RWPE1 (cell line): ENCODE results near the gene KAT8.
A peak's percentile ranks its signal among the peaks of the same experiment; 100 is the strongest.
"Not testable (repeated sequence)": the region's sequence is repeated elsewhere in the genome, so short reads cannot be mapped to it uniquely, and the experiment has no call there.

ENCODE experiments used
- CTCF ChIA-PET: fragments of 350-600 bp; sonication (Branson Sonifier 250); formaldehyde crosslinking; extraction: SDS; loops from one replicate; lab custom pipeline; 2021; lab: Yijun Ruan, JAX
- POLR2A ChIA-PET: fragments of 400-600 bp; formaldehyde crosslinking; extraction: SDS; loops from one replicate; lab custom pipeline; 2020; ENCODE audit warnings: antibody characterized with exemption; ENCODE audit not compliant: low non-redundant PET; lab: Yijun Ruan, JAX
- DNase-seq: peaks from one replicate; pipeline ENCODE4 v3.0.0; 2012; ENCODE audit warnings: low spot score
- H3K27ac ChIP-seq: fragments of 450-650 bp; 2 replicates; pipeline ENCODE4 v1.5.1; 2017
- TF ChIP-seq, protein P1 (sequence below): fragments of 450-650 bp; conservative IDR thresholded peaks from 2 replicates; pipeline ENCODE4 v1.5.1; 2017; ENCODE audit warnings: low read depth, mild to moderate bottlenecking

The KAT8 gene

DNA sequence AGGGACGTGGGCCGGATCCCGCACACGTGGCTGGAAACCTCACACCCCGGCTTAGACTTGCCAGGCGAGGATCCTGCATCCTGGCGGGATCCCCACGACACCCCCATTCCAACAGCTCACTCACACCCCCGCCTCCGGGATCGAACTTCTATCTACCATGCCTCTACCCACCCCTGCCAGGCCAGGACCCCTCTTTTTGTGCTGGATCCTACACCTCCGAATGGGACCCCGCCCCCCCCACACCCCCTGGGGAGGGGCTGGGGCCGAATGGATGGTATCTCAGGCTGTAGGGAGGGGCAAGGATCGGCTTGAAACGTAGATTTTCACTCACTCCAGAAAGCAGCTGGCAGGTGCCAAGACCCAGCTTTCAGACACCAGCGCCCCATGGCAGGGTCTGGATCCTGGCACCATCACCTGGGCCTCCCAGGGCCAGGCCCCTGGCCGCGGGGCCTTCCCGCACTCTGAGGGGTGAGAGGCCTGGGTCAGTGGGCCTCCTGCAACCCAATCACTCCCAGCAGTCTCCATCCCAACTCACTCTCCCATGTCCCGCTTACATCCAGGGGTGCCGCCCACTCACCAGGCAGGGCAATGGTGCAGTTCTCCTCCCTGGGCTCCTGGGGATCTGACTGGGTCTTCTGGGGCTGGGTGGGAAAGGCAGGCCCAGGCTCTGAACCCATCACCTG, 25.7 kb downstream of the KAT8 start:
- ChIA-PET CTCF (interaction anchor here (0.5 to 2.4 kb wide), 22 partner anchors 9 to 310 kb away, joined by 3 to 23 read pairs (median 4); partner anchors contain the start of genes HSD3B7, KAT8 and ZNF668), POLR2A (interaction anchor here (1.0 to 1.4 kb wide), 2 partner anchors 26 to 730 kb away, joined by 3 to 15 read pairs; partner anchors contain the start of genes KAT8 and ZNF267)
- DNase-seq, result no peak
- TF ChIP-seq, protein P1, sequence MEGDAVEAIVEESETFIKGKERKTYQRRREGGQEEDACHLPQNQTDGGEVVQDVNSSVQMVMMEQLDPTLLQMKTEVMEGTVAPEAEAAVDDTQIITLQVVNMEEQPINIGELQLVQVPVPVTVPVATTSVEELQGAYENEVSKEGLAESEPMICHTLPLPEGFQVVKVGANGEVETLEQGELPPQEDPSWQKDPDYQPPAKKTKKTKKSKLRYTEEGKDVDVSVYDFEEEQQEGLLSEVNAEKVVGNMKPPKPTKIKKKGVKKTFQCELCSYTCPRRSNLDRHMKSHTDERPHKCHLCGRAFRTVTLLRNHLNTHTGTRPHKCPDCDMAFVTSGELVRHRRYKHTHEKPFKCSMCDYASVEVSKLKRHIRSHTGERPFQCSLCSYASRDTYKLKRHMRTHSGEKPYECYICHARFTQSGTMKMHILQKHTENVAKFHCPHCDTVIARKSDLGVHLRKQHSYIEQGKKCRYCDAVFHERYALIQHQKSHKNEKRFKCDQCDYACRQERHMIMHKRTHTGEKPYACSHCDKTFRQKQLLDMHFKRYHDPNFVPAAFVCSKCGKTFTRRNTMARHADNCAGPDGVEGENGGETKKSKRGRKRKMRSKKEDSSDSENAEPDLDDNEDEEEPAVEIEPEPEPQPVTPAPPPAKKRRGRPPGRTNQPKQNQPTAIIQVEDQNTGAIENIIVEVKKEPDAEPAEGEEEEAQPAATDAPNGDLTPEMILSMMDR, result no peak
- H3K27ac ChIP-seq, result peak overlapping the region; percentile 98

DNA sequence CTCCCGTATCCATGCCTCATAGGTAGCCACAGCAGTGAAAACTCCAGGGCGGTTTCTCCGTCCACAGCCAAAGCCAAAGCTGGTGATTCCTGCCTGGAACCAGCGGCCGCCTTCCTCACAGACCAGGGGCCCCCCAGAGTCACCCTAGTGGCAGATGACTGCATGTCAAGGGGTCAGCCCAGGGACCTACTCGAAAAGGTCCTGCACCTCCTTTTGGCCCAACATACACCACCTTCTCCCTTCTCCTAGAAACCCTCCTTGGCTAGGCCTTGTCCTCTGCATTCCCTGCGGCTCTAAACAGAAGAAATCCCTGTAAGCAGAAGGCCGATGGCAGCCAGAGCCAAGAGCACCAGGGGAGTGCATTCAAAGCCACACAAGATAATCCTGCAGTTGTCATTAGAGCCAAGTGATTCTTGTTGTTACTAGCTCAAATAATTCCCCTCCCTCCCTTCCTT, 26.3 kb downstream of the KAT8 start:
- no peak for DNase-seq
- H3K27ac ChIP-seq, result 0 out of 2 replicates have a peak overlapping the region, but pooled peaks have one; percentile 21
- POLR2A ChIA-PET, result no interaction called here
- TF ChIP-seq, protein P1, result no peak
- CTCF ChIA-PET, result interaction anchor here (0.5 to 2.4 kb wide), 3 partner anchors 30 to 158 kb away, joined by 3 to 23 read pairs (median 7); partner anchors contain the start of gene HSD3B7

DNA sequence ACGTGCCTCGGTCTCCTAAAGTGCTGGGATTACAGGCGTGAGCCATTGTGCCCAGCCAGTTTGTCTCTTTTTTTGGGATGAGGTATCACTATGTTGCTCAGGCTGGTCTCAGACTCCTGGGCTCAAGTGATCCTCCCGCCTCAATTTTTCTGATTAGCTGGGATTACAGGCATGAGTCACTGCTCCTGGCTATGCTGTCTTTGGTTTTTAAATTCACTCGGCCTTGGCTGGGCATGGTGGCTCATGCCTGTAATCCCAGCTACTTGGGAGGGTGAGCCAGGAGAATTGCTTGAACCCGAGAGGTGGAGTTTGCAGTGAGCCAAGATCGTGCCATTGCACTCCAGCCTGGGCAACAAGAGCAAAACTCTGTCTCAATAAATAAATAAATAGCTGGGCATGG, 27.0 kb downstream of the KAT8 start:
- DNase-seq, POLR2A ChIA-PET: not testable (repeated sequence)
- CTCF ChIA-PET, result interaction anchor here (0.7 kb wide), 1 partner anchor 93 kb away, joined by 4 read pairs; no protein-coding TSS in a partner anchor
- H3K27ac ChIP-seq, result peak overlapping the region; percentile 21; the same call in 1 of the 2 replicates

DNA sequence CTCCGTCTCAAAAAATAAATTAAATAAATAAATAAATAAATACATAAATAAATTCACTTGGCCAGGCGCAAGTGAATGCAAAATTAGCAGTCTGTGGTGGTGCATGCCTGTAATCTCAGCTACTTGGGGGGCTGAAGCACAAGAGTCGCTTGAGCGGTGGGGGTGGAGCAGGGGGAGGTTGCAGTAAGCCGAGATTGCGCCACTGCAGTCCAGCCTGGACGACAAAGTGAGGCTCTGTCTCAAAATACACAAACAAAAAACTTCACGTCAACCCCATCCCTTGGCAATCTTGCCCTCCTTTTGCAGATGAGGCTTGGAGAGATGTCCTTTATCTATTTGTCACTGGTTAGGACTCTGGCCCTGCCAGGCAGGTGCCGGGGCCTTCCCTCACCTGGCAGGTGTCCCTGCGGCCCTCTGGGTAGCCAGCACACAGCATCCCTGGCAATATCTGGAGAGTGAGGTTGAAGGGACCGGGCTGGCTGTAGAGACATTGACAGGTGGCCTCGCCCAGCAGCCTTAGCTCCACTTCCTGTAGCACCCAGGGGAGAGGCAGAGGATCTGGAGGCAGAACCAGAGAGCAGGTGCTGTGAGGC, 28.0 kb downstream of the KAT8 start:
- TF ChIP-seq, protein P1, result no peak
- CTCF ChIA-PET, result interaction anchor here (0.6 kb wide), 1 partner anchor 23 kb away, joined by 3 read pairs; no protein-coding TSS in a partner anchor
- no peak overlapping the region for H3K27ac ChIP-seq
- no peak for DNase-seq
- POLR2A ChIA-PET, result interaction anchor here (0.6 kb wide), 1 partner anchor 275 kb away, joined by 3 read pairs; no protein-coding TSS in a partner anchor

DNA sequence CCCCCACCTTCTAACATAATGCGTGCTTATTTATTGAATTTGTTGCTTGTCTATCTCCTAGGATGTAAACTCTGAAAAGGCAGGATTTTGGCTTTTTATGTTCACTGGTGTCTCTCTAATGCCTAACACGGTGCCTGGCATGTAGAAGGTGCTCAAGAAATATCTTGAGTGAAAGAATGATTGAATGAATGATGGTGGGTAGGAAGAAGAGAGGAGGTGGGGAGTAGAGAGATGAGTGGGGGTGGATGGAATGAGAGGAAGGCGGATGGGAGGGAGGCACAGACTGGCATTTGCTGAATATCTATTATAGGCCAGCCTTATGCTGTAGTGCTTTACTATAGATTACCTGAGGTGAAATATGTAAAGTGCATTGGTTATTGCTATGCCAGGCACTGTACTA, 30.1 kb downstream of the KAT8 start:
- ChIA-PET POLR2A (no interaction called here), CTCF (no interaction called here)
- no peak for DNase-seq
- TF ChIP-seq, protein P1, result no peak
- no peak overlapping the region for H3K27ac ChIP-seq

DNA sequence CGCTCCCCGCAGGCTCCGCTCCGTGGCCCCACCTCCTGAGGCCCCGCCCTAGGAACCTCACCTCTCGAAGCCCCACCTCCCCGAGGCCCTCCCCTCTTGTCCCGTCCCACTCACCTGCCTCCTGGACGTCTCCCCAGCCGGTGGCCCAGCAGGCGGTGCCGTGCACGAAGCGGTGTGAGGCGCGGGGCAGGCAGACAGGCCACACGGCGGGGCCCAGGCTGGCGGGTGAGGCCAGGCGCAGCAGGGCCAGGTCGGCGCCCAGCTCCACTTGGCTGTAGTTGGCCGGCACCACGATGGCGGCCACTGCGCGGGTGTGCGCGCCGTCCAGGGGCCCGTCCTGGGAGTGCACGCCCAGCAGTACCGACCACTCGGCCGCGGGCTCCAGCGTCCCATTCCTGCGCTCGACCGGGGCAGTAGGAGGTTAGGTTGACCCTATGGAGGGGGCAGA, 30.8 kb downstream of the KAT8 start:
- ChIA-PET POLR2A (no interaction called here), CTCF (no interaction called here)
- no peak for DNase-seq
- no peak overlapping the region for H3K27ac ChIP-seq
- TF ChIP-seq, protein P1, result no peak

DNA sequence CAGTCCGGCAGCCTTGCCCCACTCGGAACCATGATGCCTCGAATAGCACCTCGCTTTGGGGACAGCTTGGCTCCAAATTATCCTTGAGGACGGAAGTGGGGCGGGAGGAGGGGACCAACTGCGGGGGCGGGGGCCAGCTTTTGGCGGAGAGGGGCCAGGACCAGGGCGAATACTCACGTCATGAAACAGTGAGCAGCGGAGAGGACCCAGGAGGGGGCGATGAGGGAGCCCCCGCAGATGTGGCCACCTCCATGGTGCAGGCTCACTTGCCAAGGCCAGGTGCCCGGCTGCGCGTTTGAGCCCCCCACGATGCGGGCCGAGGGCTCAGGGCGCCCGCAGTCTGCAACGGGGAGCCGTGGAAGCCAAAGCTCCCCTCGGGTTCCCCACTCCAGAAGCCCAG, 31.4 kb downstream of the KAT8 start:
- TF ChIP-seq, protein P1, result no peak
- H3K27ac ChIP-seq, result no peak overlapping the region
- POLR2A ChIA-PET, result no interaction called here
- CTCF ChIA-PET, result no interaction called here
- no peak for DNase-seq
